Type B pancreatic cell (in vitro differentiated cells): ENCODE results near the gene CPNE4. TPM values are rescaled to one million over a fixed set of nuclear protein-coding genes. Genes with fewer than 3 reads are reported as not detected.

Source experiments
- DNase-seq: peaks from one replicate; pipeline ENCODE4 v3.0.0; 2021; ENCODE audit warnings: mixed read lengths; ENCODE audit not compliant: unreplicated experiment; ENCODE audit errors: extremely low spot score
- H3K27ac Mint-ChIP-seq: 2 replicates; pipeline ENCODE4 v1.8.0; 2021; ENCODE audit warnings: mild to moderate bottlenecking, mixed read lengths
- H3K27me3 Mint-ChIP-seq: 2 replicates; pipeline ENCODE4 v1.8.0; 2021; ENCODE audit warnings: mixed read lengths
- H3K36me3 Mint-ChIP-seq: 2 replicates; pipeline ENCODE4 v1.8.0; 2021; ENCODE audit warnings: mixed read lengths
- H3K4me1 Mint-ChIP-seq: one replicate; pipeline ENCODE4 v1.8.0; 2021; ENCODE audit warnings: mixed read lengths; ENCODE audit not compliant: unreplicated experiment
- H3K4me3 Mint-ChIP-seq: 2 replicates; pipeline ENCODE4 v1.8.0; 2021; ENCODE audit warnings: mild to moderate bottlenecking, mixed read lengths
- H3K9me3 Mint-ChIP-seq: 2 replicates; pipeline ENCODE4 v1.8.0; 2021; ENCODE audit warnings: mixed read lengths
- total RNA-seq: library from RNA; stranded (reverse); gene quantifications from 2 replicates; pipeline ENCODE4 v1.2.1, GENCODE V29; 2021; ENCODE audit warnings: low replicate concordance
- TF ChIP-seq, protein P1 (sequence below): fragments of 200-600 bp; sonication (generic); conservative IDR thresholded peaks from 2 replicates; pipeline ENCODE4 v1.5.0; 2021; ENCODE audit warnings: antibody characterized with exemption, mild to moderate bottlenecking

Gene CPNE4
- total RNA-seq, 1 donor from 2014 or later: 5.2 TPM

GRCh38 chr3:131843174-131843573 is 191.6 kb downstream of the CPNE4 start:
- Mint-ChIP-seq H3K4me1 (no peaks in the 10 kb centered on the region), H3K27me3 (peaks cover 6% of the 10 kb centered on the region), H3K9me3 (no peaks in the 10 kb centered on the region), H3K27ac (no peak overlapping the region), H3K36me3 (no peaks in the 10 kb centered on the region), H3K4me3 (no peak overlapping the region)
- DNase-seq: no peak
- TF ChIP-seq, protein P1, sequence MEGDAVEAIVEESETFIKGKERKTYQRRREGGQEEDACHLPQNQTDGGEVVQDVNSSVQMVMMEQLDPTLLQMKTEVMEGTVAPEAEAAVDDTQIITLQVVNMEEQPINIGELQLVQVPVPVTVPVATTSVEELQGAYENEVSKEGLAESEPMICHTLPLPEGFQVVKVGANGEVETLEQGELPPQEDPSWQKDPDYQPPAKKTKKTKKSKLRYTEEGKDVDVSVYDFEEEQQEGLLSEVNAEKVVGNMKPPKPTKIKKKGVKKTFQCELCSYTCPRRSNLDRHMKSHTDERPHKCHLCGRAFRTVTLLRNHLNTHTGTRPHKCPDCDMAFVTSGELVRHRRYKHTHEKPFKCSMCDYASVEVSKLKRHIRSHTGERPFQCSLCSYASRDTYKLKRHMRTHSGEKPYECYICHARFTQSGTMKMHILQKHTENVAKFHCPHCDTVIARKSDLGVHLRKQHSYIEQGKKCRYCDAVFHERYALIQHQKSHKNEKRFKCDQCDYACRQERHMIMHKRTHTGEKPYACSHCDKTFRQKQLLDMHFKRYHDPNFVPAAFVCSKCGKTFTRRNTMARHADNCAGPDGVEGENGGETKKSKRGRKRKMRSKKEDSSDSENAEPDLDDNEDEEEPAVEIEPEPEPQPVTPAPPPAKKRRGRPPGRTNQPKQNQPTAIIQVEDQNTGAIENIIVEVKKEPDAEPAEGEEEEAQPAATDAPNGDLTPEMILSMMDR: no peak

- H3K27ac Mint-ChIP-seq: no peak overlapping the region
- H3K4me1 Mint-ChIP-seq: no peaks in the 10 kb centered on the region
- H3K27me3 Mint-ChIP-seq: peaks cover 4% of the 10 kb centered on the region
- no peak for DNase-seq
- H3K36me3 Mint-ChIP-seq: no peaks in the 10 kb centered on the region
- TF ChIP-seq, protein P1: no peak
- no peaks in the 10 kb centered on the region for H3K9me3 Mint-ChIP-seq
- no peak overlapping the region for H3K4me3 Mint-ChIP-seq
These were observed 194.5 kb downstream of the CPNE4 start for GRCh38 chr3:131840156-131840797.

- TF ChIP-seq, protein P1: no peak
- Mint-ChIP-seq H3K9me3 (no peaks in the 10 kb centered on the region), H3K4me3 (no peak overlapping the region), H3K36me3 (no peaks in the 10 kb centered on the region), H3K4me1 (no peaks in the 10 kb centered on the region), H3K27ac (no peak overlapping the region), H3K27me3 (no peaks in the 10 kb centered on the region)
- no peak for DNase-seq
These were observed 198.9 kb downstream of the CPNE4 start for GRCh38 chr3:131835906-131836305.

DNA sequence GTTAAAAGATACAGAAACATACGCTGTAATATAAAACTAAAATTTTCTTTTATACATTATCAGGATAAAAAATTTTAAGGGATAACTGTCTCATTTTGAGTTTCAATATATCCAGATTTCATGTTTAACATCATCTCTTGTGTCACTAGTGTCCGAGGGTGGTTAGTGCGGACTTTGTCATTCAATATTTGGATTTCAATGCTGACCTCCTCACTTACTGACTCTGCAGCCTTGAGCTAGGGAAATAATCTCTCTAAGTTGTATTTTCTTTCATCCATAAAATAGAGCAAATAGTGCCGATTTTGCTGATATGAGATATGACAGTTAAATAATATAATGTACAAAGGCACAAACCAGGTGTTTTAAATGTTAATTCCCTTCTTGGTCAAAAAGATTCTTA is 203.2 kb downstream of the CPNE4 start:
- DNase-seq: no peak
- Mint-ChIP-seq H3K27me3 (peaks cover 4% of the 10 kb centered on the region), H3K36me3 (no peaks in the 10 kb centered on the region), H3K9me3 (no peaks in the 10 kb centered on the region), H3K4me3 (no peak overlapping the region), H3K27ac (no peak overlapping the region), H3K4me1 (no peaks in the 10 kb centered on the region)
- TF ChIP-seq, protein P1: no peak

DNA sequence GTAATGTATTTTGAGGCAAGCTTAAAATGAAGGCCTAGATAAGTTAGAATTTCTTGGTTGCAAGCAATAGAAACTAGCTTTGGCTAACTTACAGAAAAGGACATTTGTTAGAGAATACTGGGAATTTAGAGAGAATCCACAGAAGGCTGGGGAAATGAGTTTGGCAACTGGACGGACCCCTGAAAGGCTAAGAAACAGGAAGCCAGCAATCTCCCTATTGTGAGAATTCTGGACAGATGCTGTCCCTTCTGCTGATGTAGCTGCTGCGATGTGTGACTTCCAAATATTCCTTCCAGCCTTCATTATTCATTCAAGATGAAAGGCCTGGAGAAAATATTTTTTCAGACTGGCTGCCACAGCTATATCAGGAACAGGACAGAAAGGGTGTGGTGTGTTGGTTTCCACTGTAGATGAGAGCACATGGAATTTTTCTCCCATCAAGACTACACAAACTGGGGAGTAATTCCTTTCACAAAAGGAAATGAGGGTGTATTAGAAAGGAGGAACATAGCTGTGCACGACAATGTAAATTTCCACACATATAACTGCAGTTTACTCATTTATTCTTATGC is 213.5 kb downstream of the CPNE4 start:
- TF ChIP-seq, protein P1: no peak

More for the DNA sequence above, 213.5 kb downstream of the CPNE4 start:
- no peak overlapping the region for H3K27ac Mint-ChIP-seq
- no peaks in the 10 kb centered on the region for H3K9me3 Mint-ChIP-seq
- no peaks in the 10 kb centered on the region for H3K36me3 Mint-ChIP-seq
- H3K4me1 Mint-ChIP-seq: no peaks in the 10 kb centered on the region
- no peak overlapping the region for H3K4me3 Mint-ChIP-seq
- DNase-seq: no peak
- peaks cover 8% of the 10 kb centered on the region for H3K27me3 Mint-ChIP-seq
